ENCODE measurements around the gene KLHL18. TPM values are rescaled to one million over a fixed set of nuclear protein-coding genes. Genes with fewer than 3 reads are reported as not detected.

KLHL18 gene
- polyA plus RNA-seq, 2 of the 4 experiments (the other 2 are of a cell fraction) = 14.3 to 20.7 TPM

DNA sequence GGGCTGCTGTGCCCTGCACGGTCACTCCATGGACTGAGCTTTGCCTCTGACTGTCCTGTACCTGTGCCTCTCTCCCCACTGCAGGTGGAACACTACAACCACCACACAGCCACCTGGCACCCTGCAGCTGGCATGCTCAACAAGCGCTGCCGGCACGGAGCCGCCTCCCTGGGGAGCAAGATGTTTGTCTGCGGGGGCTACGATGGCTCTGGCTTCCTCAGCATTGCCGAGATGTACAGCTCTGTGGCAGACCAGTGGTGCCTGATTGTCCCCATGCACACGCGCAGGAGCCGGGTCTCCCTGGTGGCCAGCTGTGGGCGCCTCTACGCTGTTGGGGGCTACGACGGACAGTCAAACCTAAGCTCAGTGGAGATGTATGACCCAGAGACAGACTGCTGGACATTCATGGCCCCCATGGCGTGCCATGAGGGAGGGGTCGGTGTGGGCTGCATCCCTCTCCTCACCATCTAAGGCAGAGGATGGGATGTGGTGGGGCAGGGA, 60.8 kb downstream of the KLHL18 start:
- FAIRE-seq (no peak), ATAC-seq (no peak), DNase-seq (ENCODE audit: low read depth in 1 of 2, low spot score in 1 of 2) (no peak)
- Histone ChIP-seq H3K4me1 (no peaks in the 10 kb centered on the region), H3K4me3 (no peak overlapping the region), H3K27ac (no peak overlapping the region), H3K4me2 (no peak overlapping the region), H3K9me3 (no peaks in the 10 kb centered on the region)
- WGBS (ENCODE audit: missing lambda C conversion rate) = 98% methylated on average over 10 of the region's 17 CpGs
- TF ChIP-seq JUNB (IDR thresholded peaks at IDR 0.05) (no peak), HOXB13 (CRISPR knock-in tag; IDR thresholded peaks at IDR 0.05; ENCODE audit: low read depth) (no peak)
- POLR2A ChIA-PET = no interaction called here
- CTCF ChIA-PET = interaction anchor here (0.5 to 1.0 kb wide), 2 partner anchors 78 to 238 kb away, joined by 3 read pairs; no protein-coding TSS in a partner anchor

DNA sequence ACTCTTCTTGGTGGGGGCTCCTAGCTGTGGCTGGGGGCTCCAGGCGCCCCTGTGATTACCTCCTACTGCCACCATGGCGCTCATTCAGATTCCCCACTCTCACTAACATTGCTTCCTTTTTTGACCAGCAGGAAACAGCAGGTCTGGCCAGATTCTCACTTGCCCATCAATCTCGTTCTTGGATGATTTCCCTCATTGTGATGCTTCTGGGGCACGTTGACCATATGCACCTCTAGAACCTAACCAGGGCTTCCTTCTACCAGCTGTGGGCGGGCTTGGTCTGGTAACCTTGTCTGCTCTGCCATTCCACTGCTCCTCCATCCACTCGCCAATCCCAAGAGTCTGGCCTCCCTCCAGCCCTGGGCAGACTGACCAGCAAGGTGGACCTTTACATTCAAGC, 62.2 kb downstream of the KLHL18 start:
- DNase-seq (ENCODE audit: low read depth in 1 of 2, low spot score in 1 of 2) = no peak

More for the DNA sequence above, 62.2 kb downstream of the KLHL18 start:
- ChIA-PET CTCF (interaction anchor here (1.1 kb wide), 1 partner anchor 27 kb away, joined by 3 read pairs; no protein-coding TSS in a partner anchor), POLR2A (no interaction called here)
- FAIRE-seq (no peak), ATAC-seq (no peak)
- Histone ChIP-seq H3K9me3 (no peaks in the 10 kb centered on the region), H3K4me1 (no peaks in the 10 kb centered on the region), H3K4me2 (no peak overlapping the region), H3K27ac (no peak overlapping the region), H3K4me3 (no peak overlapping the region)
- 88% methylated on average over 6 of the region's 6 CpGs for WGBS (ENCODE audit: missing lambda C conversion rate)
- TF ChIP-seq, protein P1, sequence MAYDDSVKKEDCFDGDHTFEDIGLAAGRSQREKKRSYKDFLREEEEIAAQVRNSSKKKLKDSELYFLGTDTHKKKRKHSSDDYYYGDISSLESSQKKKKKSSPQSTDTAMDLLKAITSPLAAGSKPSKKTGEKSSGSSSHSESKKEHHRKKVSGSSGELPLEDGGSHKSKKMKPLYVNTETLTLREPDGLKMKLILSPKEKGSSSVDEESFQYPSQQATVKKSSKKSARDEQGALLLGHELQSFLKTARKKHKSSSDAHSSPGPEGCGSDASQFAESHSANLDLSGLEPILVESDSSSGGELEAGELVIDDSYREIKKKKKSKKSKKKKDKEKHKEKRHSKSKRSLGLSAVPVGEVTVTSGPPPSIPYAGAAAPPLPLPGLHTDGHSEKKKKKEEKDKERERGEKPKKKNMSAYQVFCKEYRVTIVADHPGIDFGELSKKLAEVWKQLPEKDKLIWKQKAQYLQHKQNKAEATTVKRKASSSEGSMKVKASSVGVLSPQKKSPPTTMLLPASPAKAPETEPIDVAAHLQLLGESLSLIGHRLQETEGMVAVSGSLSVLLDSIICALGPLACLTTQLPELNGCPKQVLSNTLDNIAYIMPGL (CRISPR knock-in tag; IDR thresholded peaks at IDR 0.05; ENCODE audit: borderline replicate concordance) = no peak
- TF ChIP-seq HEYL (CRISPR knock-in tag; IDR thresholded peaks at IDR 0.05) (no peak), SMC3 (IDR thresholded peaks at IDR 0.05) (no peak), ZSCAN20 (CRISPR knock-in tag; IDR thresholded peaks at IDR 0.05) (no peak), RNF2 (IDR thresholded peaks at IDR 0.05; ENCODE audit: borderline replicate concordance, low read depth) (no peak), ZFP36 (IDR thresholded peaks at IDR 0.05; ENCODE audit: borderline replicate concordance, partially characterized antibody) (no peak), PHF8 (IDR thresholded peaks at IDR 0.05; ENCODE audit: borderline replicate concordance, low read depth) (no peak), MYC (IDR thresholded peaks at IDR 0.05; ENCODE audit: borderline replicate concordance, low read length) (no peak), TP53 (CRISPR knock-in tag; IDR thresholded peaks at IDR 0.05) (no peak), CBX8 (IDR thresholded peaks at IDR 0.05) (no peak), NPAS2 (CRISPR knock-in tag; IDR thresholded peaks at IDR 0.05; ENCODE audit: borderline replicate concordance) (no peak), JUN (IDR thresholded peaks at IDR 0.05) (no peak)
- TF ChIP-seq, protein P2, sequence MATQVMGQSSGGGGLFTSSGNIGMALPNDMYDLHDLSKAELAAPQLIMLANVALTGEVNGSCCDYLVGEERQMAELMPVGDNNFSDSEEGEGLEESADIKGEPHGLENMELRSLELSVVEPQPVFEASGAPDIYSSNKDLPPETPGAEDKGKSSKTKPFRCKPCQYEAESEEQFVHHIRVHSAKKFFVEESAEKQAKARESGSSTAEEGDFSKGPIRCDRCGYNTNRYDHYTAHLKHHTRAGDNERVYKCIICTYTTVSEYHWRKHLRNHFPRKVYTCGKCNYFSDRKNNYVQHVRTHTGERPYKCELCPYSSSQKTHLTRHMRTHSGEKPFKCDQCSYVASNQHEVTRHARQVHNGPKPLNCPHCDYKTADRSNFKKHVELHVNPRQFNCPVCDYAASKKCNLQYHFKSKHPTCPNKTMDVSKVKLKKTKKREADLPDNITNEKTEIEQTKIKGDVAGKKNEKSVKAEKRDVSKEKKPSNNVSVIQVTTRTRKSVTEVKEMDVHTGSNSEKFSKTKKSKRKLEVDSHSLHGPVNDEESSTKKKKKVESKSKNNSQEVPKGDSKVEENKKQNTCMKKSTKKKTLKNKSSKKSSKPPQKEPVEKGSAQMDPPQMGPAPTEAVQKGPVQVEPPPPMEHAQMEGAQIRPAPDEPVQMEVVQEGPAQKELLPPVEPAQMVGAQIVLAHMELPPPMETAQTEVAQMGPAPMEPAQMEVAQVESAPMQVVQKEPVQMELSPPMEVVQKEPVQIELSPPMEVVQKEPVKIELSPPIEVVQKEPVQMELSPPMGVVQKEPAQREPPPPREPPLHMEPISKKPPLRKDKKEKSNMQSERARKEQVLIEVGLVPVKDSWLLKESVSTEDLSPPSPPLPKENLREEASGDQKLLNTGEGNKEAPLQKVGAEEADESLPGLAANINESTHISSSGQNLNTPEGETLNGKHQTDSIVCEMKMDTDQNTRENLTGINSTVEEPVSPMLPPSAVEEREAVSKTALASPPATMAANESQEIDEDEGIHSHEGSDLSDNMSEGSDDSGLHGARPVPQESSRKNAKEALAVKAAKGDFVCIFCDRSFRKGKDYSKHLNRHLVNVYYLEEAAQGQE (IDR thresholded peaks at IDR 0.05) = no peak
- TF ChIP-seq, protein P3, sequence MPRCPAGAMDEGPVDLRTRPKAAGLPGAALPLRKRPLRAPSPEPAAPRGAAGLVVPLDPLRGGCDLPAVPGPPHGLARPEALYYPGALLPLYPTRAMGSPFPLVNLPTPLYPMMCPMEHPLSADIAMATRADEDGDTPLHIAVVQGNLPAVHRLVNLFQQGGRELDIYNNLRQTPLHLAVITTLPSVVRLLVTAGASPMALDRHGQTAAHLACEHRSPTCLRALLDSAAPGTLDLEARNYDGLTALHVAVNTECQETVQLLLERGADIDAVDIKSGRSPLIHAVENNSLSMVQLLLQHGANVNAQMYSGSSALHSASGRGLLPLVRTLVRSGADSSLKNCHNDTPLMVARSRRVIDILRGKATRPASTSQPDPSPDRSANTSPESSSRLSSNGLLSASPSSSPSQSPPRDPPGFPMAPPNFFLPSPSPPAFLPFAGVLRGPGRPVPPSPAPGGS (IDR thresholded peaks at IDR 0.05) = no peak
- TF ChIP-seq, protein P4, sequence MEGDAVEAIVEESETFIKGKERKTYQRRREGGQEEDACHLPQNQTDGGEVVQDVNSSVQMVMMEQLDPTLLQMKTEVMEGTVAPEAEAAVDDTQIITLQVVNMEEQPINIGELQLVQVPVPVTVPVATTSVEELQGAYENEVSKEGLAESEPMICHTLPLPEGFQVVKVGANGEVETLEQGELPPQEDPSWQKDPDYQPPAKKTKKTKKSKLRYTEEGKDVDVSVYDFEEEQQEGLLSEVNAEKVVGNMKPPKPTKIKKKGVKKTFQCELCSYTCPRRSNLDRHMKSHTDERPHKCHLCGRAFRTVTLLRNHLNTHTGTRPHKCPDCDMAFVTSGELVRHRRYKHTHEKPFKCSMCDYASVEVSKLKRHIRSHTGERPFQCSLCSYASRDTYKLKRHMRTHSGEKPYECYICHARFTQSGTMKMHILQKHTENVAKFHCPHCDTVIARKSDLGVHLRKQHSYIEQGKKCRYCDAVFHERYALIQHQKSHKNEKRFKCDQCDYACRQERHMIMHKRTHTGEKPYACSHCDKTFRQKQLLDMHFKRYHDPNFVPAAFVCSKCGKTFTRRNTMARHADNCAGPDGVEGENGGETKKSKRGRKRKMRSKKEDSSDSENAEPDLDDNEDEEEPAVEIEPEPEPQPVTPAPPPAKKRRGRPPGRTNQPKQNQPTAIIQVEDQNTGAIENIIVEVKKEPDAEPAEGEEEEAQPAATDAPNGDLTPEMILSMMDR (IDR thresholded peaks at IDR 0.05) = no peak
- TF ChIP-seq, protein P5, sequence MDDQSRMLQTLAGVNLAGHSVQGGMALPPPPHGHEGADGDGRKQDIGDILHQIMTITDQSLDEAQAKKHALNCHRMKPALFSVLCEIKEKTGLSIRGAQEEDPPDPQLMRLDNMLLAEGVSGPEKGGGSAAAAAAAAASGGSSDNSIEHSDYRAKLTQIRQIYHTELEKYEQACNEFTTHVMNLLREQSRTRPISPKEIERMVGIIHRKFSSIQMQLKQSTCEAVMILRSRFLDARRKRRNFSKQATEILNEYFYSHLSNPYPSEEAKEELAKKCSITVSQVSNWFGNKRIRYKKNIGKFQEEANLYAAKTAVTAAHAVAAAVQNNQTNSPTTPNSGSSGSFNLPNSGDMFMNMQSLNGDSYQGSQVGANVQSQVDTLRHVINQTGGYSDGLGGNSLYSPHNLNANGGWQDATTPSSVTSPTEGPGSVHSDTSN (IDR thresholded peaks at IDR 0.05) = no peak
- TF ChIP-seq, protein P6, sequence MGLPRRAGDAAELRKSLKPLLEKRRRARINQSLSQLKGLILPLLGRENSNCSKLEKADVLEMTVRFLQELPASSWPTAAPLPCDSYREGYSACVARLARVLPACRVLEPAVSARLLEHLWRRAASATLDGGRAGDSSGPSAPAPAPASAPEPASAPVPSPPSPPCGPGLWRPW (IDR thresholded peaks at IDR 0.05) = no peak
- TF ChIP-seq, protein P7, sequence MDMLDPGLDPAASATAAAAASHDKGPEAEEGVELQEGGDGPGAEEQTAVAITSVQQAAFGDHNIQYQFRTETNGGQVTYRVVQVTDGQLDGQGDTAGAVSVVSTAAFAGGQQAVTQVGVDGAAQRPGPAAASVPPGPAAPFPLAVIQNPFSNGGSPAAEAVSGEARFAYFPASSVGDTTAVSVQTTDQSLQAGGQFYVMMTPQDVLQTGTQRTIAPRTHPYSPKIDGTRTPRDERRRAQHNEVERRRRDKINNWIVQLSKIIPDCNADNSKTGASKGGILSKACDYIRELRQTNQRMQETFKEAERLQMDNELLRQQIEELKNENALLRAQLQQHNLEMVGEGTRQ (IDR thresholded peaks at IDR 0.05) = no peak

All from A549 (cell line).